ENCODE measurements around the gene ABCD1.

GRCh38 chrX:153792368-153792767 lies 67.7 kb downstream of the ABCD1 start:
- TF ChIP-seq POLR2A (IDR thresholded peaks at IDR 0.05) (no peak), CTCF (IDR thresholded peaks at IDR 0.05) (no peak), EP300 (IDR thresholded peaks at IDR 0.05) (no peak), POLR2AphosphoS5 (IDR thresholded peaks at IDR 0.05) (no peak)
